Ovary (tissue), 9 donors: ENCODE measurements around the gene SND1. TPM values are rescaled to one million over a fixed set of nuclear protein-coding genes. Genes with fewer than 3 reads are reported as not detected.

Experiments used
- DNase-seq, 5 donors: peaks; one replicate each; pipeline ENCODE4 v3.0.0-alpha.2; 2019 to 2020
- H3K27ac ChIP-seq, 2 donors: fragments of 200-600 bp; one replicate each; pipeline versions ENCODE4 v1.5.1 to v1.8.0; 2019 to 2022
- H3K27me3 ChIP-seq: fragments of 200-600 bp; one replicate; pipeline ENCODE4 v1.8.0; 2022
- H3K36me3 ChIP-seq: fragments of 200-600 bp; sonication (generic); one replicate; pipeline ENCODE4 v1.5.1; 2019
- H3K4me1 ChIP-seq: one replicate; pipeline ENCODE4 v1.8.1; 2013; ENCODE audit warnings: mild to moderate bottlenecking, moderate library complexity; ENCODE audit not compliant: insufficient read depth
- H3K4me3 ChIP-seq: fragments of 200-600 bp; sonication (generic); one replicate; pipeline ENCODE4 v1.5.1; 2017
- H3K9me3 ChIP-seq, 2 donors: fragments of 200-600 bp in 1 of 2; sonication (generic) in 1 of 2; one replicate each; pipeline versions ENCODE4 v1.5.1 to v1.8.1; 2013 to 2019; ENCODE audit warnings: mild to moderate bottlenecking in 1 of 2, moderate library complexity in 1 of 2
- EP300 ChIP-seq: sonication (generic); formaldehyde crosslinking; IDR thresholded peaks from one replicate; pipeline ENCODE4 v1.6.1; 2017; ENCODE audit warnings: antibody characterized with exemption
- POLR2A ChIP-seq: fragments of 450-650 bp; IDR thresholded peaks from one replicate; pipeline ENCODE4 v1.6.1; 2017; ENCODE audit warnings: antibody characterized with exemption, mild to moderate bottlenecking, moderate library complexity
- WGBS, 3 donors: extraction: QIAGEN DNeasy Blood & Tissue Kit in 1 of 3; methylation state at CpG; one replicate each; pipeline versions ENCODE4 v1.1.5 to v1.1.7; 2013 to 2017; 5-methylcytosine and 5-hydroxymethylcytosine counted together
- intact Hi-C, 4 donors: fragments of 100-400 bp; cut with DNase I; formaldehyde crosslinking; loops; one replicate each; pipeline versions ENCODE4 v1.11.0 to v1.15.1; 2022 to 2023
- polyA plus RNA-seq, 2 donors: library from polyadenylated mRNA; stranded (reverse); fragments of 200-250 nt in 1 of 2; fragments of 350-450 nt in 1 of 2; fragmentation: Illumina TruSeq in 1 of 2; extraction: RNeasy Lipid Tissue Mini Kit (QIAGEN cat#74804) in 1 of 2; gene quantifications; one replicate each; pipeline ENCODE4 v1.2.3, GENCODE V29; 2013 to 2014
- total RNA-seq, 7 donors: library from RNA; depleted of rRNA in 2 of 7; stranded (reverse); fragments of >200 nt in 2 of 7; fragmentation: NEBNext Ultra II Directional in 3 of 7; extraction: Animal tissue kit (Norgen Biotek cat#: 25700) in 3 of 7; gene quantifications; one replicate each; pipeline versions ENCODE4 v1.1.0 to v1.2.4, GENCODE V29; 2016 to 2023
- TF ChIP-seq, protein P1 (sequence below), 3 donors: fragments of 450-650 bp in 2 of 3; fragments of 200-600 bp in 1 of 3; IDR thresholded peaks; one replicate each; pipeline versions ENCODE4 v1.5.1 to v1.8.0; 2016 to 2022; ENCODE audit warnings: antibody characterized with exemption in 3 of 3, mild to moderate bottlenecking in 1 of 3
- donor health status: DM: no; HTN: no; CAD: no; lungs with moderate emphysema.
- donor health status: DM: no; HTN: no; CAD: no.
- donor health status: Bipolar disorder and iron deficiency.
- donor health status: DM: yes; HTN: yes; CAD: no.
- donor health status: DM: no; HTN: no; CAD: no.
- donor health status: DM: yes; HTN: yes; CAD: no.

The SND1 gene
- total and polyA plus RNA-seq, 9 donors = 91.4 to 297 (median 182) TPM

DNA sequence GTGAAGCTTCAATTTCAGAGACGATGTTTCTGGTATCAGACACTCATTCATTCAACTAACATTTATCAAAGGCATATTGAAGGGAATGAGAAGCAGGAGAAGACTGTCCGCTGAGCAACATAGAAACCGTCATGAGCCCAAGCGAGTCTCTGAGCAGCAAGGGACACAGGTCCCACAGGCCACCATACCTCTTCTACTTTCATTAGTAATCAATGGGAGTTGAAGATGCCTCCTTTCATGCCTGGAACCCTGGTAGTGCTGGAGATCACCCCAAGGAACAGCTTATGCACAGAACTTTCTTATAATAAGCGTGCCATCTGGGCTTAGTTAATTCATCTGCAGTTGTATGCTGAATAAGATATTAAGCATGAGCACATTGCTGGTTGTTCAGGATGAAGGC, 35.3 kb upstream of the SND1 start:
- no peak overlapping the region for H3K4me3 ChIP-seq
- intact Hi-C loops = loop anchor here in 1 of 4 donors (10.0 kb wide), 1 partner anchor 598 kb away; no protein-coding TSS in a partner anchor
- H3K4me1 ChIP-seq = no peaks in the 10 kb centered on the region
- H3K27ac ChIP-seq = no peak overlapping the region
- H3K27me3 ChIP-seq = no peaks in the 10 kb centered on the region
- no peaks in the 10 kb centered on the region for H3K36me3 ChIP-seq
- H3K9me3 ChIP-seq = no peaks in the 10 kb centered on the region
- DNase-seq = no peak
- 86 to 91% (median 90%) methylated on average over 5 of the region's 5 CpGs for WGBS, 3 donors
- TF ChIP-seq POLR2A = no peak
- TF ChIP-seq EP300 = no peak
- TF ChIP-seq, protein P1, sequence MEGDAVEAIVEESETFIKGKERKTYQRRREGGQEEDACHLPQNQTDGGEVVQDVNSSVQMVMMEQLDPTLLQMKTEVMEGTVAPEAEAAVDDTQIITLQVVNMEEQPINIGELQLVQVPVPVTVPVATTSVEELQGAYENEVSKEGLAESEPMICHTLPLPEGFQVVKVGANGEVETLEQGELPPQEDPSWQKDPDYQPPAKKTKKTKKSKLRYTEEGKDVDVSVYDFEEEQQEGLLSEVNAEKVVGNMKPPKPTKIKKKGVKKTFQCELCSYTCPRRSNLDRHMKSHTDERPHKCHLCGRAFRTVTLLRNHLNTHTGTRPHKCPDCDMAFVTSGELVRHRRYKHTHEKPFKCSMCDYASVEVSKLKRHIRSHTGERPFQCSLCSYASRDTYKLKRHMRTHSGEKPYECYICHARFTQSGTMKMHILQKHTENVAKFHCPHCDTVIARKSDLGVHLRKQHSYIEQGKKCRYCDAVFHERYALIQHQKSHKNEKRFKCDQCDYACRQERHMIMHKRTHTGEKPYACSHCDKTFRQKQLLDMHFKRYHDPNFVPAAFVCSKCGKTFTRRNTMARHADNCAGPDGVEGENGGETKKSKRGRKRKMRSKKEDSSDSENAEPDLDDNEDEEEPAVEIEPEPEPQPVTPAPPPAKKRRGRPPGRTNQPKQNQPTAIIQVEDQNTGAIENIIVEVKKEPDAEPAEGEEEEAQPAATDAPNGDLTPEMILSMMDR (IDR thresholded peaks at IDR 0.05) = no peak

DNA sequence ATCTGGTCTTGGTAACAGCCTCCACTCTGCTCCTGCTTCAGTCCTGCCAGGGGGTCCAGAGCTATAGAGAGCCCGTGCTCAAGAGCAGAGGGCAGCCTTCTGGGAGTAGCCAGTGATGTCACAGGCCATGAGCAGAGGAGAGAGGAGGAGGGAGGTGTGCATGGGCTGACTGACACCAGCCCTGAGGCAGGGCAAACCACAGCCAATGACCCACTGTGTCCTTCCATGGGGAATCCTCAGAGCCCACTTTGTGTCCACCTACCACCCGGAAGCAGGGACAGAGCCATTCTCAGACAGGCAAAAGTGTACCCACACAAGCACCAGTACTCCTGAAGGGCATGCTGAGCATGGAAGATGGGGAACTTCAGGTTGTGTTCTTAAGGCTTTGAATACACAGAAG, 34.0 kb upstream of the SND1 start, which contains the start of gene PAX4:
TSS of gene PAX4 (minus strand) at position 101 of the 400 bp plus-strand sequence. CDS start 2,214 bp downstream, outside the sequence.
- no peak within 1 kb of the TSS for H3K27ac ChIP-seq
- intact Hi-C loops = loop anchor here in 1 of 4 donors (10.0 kb wide), 1 partner anchor 597 kb away; no protein-coding TSS in a partner anchor
- no peaks in the 10 kb centered on the region for H3K4me1 ChIP-seq
- H3K9me3 ChIP-seq = no peaks in the 10 kb centered on the region
- DNase-seq = no peak
- no peak within 1 kb of the TSS for H3K4me3 ChIP-seq
- WGBS, 3 donors = 45 to 54% (median 52%) methylated on average over 2 of the region's 2 CpGs
- TF ChIP-seq EP300 (no peak), POLR2A (no peak)
- TF ChIP-seq, protein P1 (IDR thresholded peaks at IDR 0.05) = no peak
- H3K27me3 ChIP-seq = no peaks in the 10 kb centered on the region
- no peaks in the 10 kb centered on the region for H3K36me3 ChIP-seq

DNA sequence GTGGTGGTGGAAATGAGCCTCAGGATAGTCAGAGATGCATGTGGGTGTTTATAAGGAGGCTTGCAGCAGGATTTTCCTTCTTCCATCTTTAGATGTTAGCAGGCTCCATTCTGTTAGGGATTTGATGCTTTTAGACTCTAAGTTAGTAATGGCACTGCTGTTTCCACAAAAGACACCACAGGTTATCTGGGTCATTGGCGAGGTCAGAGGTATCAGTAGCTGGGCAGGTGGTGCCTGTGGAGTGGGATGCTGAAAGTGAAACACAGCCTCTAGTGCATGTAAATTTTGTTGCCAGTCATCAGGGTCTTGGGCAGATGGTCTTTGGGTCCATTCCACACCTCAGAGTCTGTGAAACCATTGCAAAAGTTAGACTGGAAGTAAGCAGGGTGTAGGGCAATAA, 33.2 kb upstream of the SND1 start:
- no peaks in the 10 kb centered on the region for H3K27me3 ChIP-seq
- TF ChIP-seq EP300 (no peak), POLR2A (no peak)
- TF ChIP-seq, protein P1 (IDR thresholded peaks at IDR 0.05) = no peak
- no peak overlapping the region for H3K4me3 ChIP-seq
- WGBS, 3 donors = 56 to 68% (median 65%) methylated on average over 1 of the region's 1 CpG
- no peaks in the 10 kb centered on the region for H3K9me3 ChIP-seq
- DNase-seq = no peak
- intact Hi-C loops = loop anchor here in 1 of 4 donors (10.0 kb wide), 1 partner anchor 596 kb away; no protein-coding TSS in a partner anchor
- no peak overlapping the region for H3K27ac ChIP-seq
- no peaks in the 10 kb centered on the region for H3K4me1 ChIP-seq
- no peaks in the 10 kb centered on the region for H3K36me3 ChIP-seq

DNA sequence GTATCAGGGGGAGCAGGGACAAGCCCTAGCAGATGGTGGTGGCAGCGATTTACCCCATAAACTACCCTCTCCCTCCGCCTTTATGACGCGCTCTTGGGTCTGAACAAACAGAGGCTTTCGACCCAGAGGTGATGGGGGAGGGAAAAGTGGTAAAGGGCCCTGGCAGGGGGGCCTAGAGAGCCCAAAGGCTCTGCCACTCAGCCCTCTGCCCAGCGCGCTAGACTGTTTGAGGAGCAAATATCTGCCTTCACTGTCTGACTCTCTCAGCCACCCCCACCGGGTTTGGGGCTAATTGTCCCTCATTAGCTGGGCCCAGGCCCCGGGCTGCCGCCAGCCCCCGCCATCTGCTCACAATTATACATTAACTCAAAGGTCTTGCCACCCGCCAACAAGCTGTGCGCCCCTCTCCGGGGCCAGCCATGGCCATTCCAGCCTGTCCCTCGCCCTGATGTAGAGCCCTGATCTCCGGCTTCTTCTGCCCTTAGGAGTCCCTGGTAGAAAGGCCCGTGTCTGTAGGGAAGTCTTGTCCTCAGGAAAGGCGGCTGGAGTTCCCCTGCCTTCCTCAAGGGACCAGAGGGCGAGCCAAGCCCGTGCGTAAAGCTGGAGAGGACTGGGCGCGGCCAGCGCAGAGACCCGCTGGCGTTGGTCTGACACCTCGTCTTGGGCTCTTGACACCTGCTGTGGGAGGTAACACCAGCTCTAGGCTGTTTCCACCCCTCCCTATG, 32.2 kb upstream of the SND1 start:
- 5 to 10% (median 6%) methylated on average over 22 to 27 of the region's 27 CpGs for WGBS, 3 donors
- no peak overlapping the region for H3K27ac ChIP-seq
- no peaks in the 10 kb centered on the region for H3K36me3 ChIP-seq
- intact Hi-C loops = loop anchor here in 1 of 4 donors (10.0 kb wide), 1 partner anchor 595 kb away; no protein-coding TSS in a partner anchor
- no peak for DNase-seq
- no peaks in the 10 kb centered on the region for H3K27me3 ChIP-seq
- TF ChIP-seq EP300 (no peak), POLR2A (no peak)
- TF ChIP-seq, protein P1 (IDR thresholded peaks at IDR 0.05) = no peak
- H3K9me3 ChIP-seq = no peaks in the 10 kb centered on the region
- H3K4me3 ChIP-seq = no peak overlapping the region
- no peaks in the 10 kb centered on the region for H3K4me1 ChIP-seq
